GM21529 (cell line): ENCODE results near the gene AQP2.

ENCODE experiments used
- ATAC-seq: cut with Tn5 transposase; IDR thresholded peaks from one replicate; pipeline ENCODE4 v1.9.1; 2021; ENCODE audit not compliant: unreplicated experiment

Gene AQP2

GRCh38 chr12:49920241-49920914, 30.2 kb upstream of the AQP2 start:
- no peak for ATAC-seq

DNA sequence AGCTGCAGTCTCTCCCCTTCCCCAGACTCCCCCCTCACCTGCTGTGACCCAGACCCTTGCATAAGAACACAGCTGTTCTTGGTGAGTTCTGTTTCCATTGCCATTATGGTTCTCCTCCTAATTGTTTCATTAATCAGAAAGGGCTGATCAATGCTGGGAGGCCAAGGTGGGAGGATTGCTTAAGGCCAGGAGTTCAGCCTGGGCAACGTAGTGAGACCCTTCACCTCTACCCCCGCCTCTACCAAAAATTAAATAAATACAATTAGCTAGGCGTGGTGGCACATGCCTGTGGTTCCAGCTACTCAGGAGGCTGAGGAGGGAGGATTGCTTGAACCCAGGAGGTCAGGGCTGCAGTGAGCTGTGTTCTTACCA, 29.6 kb upstream of the AQP2 start:
- no peak for ATAC-seq

DNA sequence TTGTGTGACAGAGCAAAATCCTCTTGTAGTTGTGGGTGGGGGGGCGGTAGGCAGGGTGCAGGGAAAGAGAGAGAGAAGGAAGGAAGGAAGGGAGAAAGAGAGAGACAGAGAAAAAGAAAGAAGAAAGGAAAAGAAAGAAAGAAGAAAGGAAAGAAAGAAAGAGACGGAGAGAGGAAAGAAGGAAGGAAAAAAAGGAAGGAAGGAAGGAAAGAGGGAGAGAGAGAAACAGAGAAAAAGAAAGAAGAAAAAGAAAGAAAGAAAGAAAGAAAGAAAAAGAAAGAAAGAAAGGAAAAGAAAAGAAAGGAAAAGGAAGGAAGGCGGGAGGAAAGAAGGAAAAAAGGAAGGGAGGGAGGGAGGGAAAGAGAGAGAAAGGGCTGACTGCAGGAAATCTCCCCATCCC, 29.2 kb upstream of the AQP2 start:
- no peak for ATAC-seq

DNA sequence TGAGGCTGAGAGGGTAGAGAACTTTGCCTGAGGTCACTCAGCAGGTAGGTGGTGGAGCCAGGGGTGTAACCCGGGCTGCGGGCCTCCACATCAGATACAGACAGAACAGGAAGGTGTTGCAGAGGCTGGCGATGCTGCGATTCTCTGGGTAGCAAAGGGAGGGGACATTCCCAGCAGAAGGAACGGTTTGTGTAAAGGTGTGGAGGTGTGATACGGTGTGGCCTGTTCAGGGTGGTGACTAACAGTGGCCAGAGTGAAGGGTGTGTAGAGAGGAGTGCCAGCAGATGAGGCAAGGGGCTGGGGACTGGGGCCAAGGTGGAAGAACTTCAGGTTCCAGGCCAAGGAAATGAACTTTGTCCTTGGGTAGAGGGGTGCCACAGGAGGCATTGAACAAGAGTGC, 28.6 kb upstream of the AQP2 start:
- no peak for ATAC-seq

DNA sequence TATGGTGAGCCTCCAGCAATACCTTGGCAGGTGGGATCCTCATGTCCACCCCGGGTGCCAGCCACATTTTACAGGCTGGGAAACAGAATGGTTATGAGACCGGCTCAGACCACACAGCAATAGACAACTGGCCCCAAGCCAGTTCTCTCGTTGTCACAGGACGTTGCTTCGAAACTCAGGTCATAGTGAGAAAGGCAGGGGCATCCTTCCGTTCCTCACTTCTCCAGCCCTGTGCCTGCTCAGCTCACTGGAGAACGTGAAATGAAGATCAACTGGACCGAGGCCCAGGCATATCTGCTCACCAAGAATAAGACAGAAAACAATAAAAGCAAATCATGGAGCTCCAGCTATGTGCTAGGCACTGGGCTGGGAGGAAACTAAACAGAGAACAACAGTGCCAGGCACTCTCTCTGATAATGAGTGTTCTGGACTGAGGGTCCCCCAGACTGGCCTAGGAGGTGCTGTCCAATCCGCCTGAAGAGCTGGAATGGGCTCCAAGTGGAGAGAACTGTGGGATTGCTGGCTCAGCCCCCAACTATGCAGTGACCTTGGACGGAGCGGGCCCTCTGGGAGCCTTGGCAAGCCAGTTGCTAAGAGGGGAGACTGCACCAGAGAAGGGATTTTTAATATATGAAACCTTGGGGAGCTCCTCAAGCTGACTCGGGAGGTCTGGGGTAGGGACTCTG, 28.0 kb upstream of the AQP2 start:
- no peak for ATAC-seq

- no peak for ATAC-seq
These were observed 27.4 kb upstream of the AQP2 start for GRCh38 chr12:49923035-49923644.

GRCh38 chr12:49923880-49924556, 26.5 kb upstream of the AQP2 start:
- ATAC-seq = no peak

DNA sequence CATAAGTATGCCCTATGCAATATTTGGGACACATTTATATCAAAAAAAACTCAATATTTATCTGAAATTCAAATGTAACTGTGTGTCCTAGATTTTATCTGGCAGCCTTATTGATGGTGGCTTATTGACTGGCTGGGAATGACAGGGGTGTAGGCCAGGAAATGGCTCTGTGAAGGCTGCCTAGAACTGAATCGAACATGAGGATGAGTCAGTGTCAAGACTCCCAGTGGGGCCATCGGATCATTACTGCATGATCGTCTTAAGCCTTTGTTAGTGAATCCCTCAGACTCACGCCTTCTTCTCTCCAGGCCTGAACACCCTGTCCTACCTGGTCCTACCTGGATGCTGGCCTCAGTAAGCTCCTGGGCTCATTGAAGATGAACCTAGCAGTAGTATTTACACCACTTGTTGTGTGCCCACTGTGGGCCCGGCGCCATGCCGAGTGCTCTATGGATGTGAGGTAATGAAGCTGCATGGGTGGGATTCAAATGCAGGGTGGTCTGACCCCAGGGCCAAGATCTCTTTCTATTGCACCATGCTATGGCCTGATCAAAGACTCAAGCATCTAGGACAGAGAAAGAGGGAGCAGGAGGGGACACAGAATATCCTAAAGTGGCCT, 25.8 kb upstream of the AQP2 start:
- no peak for ATAC-seq

- ATAC-seq = no peak
These were observed 24.9 kb upstream of the AQP2 start for GRCh38 chr12:49925433-49926204.

GRCh38 chr12:49928471-49928870, 22.1 kb upstream of the AQP2 start:
- ATAC-seq = no peak

DNA sequence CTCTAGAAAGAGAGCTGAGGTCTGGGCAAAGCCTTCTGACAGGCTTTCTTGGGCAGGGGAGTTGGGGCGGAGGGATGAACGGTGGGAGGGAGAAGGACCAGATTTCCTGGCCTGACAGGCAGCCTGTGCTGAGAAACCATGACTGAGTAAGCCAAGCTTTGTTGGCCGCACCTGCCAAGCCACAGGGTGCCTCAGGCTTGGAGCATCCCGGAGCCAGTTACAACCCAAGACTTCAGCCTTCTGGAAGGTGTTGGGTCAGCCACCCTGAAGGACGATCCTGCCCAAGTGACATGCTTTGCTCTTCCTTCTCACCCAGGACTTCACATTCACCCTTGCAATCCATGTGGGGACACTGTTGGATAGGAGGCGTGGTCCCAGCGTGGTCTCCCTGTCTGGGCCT, 21.0 kb upstream of the AQP2 start:
- no peak for ATAC-seq

GRCh38 chr12:49930515-49931288, 19.8 kb upstream of the AQP2 start:
- ATAC-seq = no peak

GRCh38 chr12:49932023-49932422, 18.5 kb upstream of the AQP2 start:
- no peak for ATAC-seq

- no peak for ATAC-seq
These were observed 17.9 kb upstream of the AQP2 start for GRCh38 chr12:49932533-49933130.

- ATAC-seq = no peak
These were observed 16.7 kb upstream of the AQP2 start for GRCh38 chr12:49933796-49934195.

- no peak for ATAC-seq
These were observed 16.0 kb upstream of the AQP2 start for GRCh38 chr12:49934505-49934904.

- no peak for ATAC-seq
These were observed 13.6 kb upstream of the AQP2 start for GRCh38 chr12:49936925-49937324.

DNA sequence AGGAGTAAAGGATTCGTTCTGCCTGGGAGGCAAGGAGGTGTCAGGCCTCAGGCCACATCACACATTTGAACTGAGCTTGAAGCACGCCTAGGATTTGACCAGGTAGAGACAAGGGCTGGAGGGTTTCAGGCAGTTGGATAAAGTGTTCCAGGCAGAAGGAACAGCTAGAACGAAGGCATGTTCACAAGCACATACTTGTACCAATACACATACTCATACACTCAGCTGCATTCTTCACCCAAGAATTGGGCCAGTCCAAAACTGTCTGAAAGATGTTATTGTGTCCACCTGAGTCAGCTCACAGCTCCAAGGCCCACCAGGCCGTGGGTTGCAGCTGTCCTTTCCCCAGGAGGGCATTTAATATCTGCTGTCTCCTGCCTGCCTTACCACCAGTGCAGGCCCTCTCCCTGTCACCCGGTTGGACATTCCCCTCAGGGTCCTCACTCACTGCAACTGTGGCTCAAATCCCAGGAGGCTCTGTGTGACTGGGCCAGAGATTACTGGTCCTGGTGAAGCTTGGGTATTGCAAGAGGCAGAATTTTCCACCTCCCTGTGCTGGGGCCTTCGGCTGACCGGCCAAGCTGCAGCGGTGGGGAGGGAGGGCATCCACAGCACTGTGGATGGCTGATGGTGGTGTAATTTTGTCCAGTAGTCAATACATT, 12.8 kb upstream of the AQP2 start:
- no peak for ATAC-seq

DNA sequence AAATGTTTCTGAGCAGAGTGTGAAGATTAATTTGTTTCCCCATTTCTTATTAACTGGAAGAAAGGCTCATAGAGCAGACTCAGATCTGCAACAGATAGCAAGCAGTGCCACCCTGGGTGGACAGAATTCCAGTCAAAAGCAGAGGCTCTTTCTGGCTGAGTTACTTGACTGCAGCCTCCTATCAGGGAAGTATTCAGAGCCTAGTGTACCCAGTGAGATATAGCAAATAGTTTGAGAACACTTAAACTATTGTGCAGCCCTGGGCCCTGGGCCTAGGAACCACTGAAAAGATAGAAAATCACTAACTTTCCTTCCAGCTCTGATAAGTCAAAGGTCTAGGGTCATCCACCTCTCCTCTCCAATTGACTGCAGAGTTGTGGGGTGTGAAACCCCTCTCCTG, 11.2 kb upstream of the AQP2 start:
- ATAC-seq = no peak
